ENCODE data around the gene GPR61.

The GPR61 gene

DNA sequence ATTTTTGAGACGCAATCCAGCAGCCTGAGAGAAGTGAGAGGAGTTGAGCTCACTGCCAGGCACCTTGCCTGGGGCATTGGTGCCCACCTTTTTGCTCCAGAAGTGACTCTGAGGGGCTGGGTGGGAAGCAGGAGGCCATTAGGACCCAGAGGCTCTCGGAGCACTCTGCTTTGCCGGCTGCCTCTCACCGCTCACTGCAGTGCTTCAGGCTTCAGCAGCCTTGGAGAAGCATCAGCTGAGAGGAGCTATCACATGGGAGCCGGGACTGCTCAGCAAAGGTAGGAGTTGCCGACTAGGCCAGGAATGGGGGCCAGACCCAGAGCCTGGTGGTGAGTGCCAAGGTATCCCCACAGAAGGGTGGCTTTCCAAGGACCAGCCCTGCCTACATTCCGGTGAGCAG, at the start of gene GPR61:
TSS of gene GPR61 (plus strand) at position 197 of the 400 bp plus-strand sequence. CDS start 3,151 bp downstream, outside the sequence.
- no peak for DNase-seq

DNA sequence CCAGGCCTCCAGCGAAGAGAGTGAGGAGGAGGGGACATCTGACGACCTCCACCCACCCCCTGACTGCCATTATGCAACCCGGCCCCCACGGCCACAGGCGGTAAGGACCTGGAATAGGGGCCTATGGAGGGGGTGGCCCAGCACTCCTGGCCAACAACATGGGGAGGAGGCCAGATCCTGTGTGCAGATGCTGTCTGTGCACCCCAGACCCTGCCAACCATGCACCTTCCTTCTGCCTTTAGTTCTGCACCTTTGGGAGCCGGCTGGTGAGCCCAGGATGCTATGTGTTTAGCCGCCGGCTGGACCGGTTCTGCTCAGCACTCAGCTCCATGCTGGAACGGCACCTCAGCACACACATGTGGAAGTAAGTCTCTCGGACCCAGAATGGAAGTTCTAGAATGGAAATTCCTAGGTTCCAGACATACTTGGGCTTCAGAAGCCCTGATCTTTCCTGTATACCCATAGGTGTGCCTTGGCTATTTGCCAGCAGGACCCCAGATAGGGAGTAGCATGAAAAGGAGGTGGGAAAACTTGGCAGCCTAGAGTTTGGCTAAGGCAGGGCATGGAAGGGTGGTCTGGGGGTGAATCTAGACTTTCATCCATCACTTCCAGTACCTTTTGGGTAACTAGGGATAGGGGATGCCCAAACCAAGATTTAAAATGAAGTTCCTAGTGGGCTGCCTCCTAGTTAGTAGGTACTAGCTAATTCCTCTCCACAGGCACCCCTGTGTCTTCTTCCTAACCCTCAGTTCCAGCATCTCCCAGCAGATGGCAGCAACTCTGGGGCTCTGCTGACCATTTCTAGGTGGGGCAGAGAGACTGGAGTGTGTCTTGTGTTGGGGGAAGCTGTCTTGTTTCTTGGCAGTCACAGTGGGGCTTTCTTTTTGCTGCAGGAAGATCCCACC, 49.4 kb upstream of the GPR61 start:
- peak; percentile 83 for DNase-seq

- no peak for DNase-seq
These were observed 48.8 kb upstream of the GPR61 start for GRCh38 chr1:109490934-109491302.

GRCh38 chr1:109491372-109491771, 48.3 kb upstream of the GPR61 start:
- DNase-seq, result no peak

DNA sequence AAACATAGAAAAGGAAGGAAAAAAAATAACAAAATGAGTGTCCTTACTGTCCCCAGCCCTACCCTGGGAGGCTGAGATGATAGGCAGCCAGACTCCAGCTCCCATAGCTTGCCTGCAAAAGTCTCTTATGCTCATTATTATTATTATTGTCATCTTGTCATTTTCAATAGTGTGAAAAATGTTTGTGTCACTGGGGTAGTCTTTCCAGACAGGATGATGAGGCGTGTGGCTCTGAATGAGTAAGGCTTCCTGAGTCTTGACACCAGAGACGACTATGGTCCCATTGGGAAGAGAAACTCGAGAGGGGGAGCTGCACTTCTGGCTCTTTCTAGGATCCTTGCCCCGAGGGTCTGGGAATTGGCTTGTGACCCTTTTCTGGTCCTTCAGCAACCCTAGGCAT, 46.9 kb upstream of the GPR61 start:
- DNase-seq, result no peak

GRCh38 chr1:109493227-109493626, 46.4 kb upstream of the GPR61 start:
- DNase-seq, result no peak

GRCh38 chr1:109493805-109494539, 45.7 kb upstream of the GPR61 start, which contains the start of gene CYB561D1:
TSS of gene CYB561D1 (plus strand) at chr1:109494094. CDS start at chr1:109494140, 46 bp downstream.
- peak; percentile 88 for DNase-seq

GRCh38 chr1:109495738-109496137, 43.9 kb upstream of the GPR61 start:
- no peak for DNase-seq

GRCh38 chr1:109497449-109498160, 42.1 kb upstream of the GPR61 start:
- DNase-seq, result no peak

- peak; percentile 32 for DNase-seq
These were observed 41.4 kb upstream of the GPR61 start for GRCh38 chr1:109498161-109498801.

GRCh38 chr1:109499081-109499480, 40.6 kb upstream of the GPR61 start:
- DNase-seq, result no peak

- peak; percentile 74 for DNase-seq
These were observed 39.8 kb upstream of the GPR61 start for GRCh38 chr1:109499661-109500536.

GRCh38 chr1:109500941-109501381, 38.7 kb upstream of the GPR61 start:
- no peak for DNase-seq

DNA sequence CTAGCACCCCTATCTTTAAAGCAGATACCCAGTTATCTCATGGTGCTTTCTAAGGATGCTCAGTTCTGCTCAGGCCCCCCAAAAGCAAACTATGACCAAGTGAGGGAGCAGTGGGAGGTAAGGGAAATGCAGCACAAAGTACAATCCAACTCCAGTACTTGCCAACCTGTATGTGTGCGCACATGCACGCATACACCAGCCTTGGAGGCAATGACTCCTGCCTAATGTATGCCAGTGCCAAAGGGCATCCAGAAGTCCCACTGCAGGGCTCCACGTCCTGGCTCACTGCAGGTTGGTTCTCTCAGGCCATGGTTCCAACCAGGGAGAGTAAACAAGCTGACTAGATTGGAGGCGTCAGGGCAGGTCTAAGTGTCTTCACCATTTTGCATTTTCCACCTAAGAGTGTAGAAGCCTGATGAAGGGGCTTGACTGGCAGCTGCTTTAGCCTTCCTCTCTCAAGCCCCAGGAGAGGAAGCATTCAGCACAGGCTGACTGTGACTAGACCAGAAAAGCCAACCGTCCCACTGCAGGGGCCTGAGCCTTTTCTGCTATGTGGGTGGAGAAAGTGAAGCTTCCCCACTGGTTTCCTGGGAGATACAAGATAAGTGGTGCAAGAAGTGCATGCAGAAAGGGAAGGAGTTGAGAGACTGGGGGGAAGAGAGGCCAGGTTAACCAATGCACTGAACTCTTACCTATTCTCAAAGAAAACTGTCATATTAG, 37.9 kb upstream of the GPR61 start:
- no peak for DNase-seq

DNA sequence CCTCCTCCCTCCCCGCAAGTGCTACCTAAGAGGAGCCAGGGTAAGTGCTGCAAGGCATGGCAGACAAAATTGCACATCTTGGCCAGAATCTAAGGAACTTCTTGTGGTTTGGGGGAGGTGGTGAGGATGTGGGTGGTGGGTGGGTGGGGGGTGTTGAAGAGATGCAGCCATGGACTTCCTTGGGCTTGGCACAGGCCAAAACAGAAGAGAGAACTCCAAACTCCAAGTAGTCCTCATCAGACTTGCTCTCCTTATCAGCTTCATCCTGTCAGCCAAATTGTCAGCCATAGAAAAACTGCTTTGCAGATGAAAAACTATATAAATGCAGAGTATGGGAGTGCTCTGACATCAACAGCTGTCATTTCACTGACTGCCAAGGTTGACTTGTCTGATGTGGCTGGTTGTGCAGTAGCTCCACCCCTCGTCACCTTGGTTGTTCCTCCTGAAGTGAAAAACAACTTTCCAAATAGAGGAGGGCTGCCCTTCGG, 37.3 kb upstream of the GPR61 start:
- DNase-seq, result peak; percentile 81

DNA sequence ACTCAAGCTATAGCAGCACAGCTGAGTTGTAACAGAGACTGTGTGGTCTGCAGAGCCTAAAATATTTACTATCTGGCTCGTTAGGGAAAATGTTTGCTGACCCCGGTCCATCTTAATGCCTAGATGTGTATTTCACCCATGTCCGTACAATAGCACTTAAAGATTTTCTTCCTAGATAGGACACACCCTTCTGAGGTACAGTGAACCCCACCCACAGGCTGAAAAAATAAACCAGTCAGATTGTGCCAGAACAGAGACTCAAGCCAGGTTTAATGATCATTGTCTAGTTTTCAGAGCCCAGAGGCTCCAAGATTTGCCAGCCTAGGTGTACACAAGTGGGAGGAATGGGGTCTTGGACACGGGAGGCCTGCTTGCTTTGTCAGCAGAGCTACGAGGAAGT, 35.7 kb upstream of the GPR61 start:
- DNase-seq, result peak; percentile 35

GRCh38 chr1:109504974-109505373, 34.7 kb upstream of the GPR61 start:
- DNase-seq, result no peak

- DNase-seq, result no peak
These were observed 31.4 kb upstream of the GPR61 start for GRCh38 chr1:109508001-109508872.

- DNase-seq, result no peak
These were observed 30.8 kb upstream of the GPR61 start for GRCh38 chr1:109508873-109509175.

All from CD4-positive, alpha-beta T cell treated with Interleukin-17A for 1 hour (primary cell).